ENCODE data around the gene CFAP46.

Gene CFAP46

GRCh38 chr10:132781556-132781955 is 160.8 kb downstream of the CFAP46 start:
- Histone ChIP-seq H3K14ac (ENCODE audit: low read length) (no peak overlapping the region), H2BK12ac (ENCODE audit: low read length) (no peak overlapping the region), H3K9ac (ENCODE audit: low read depth, low read length, poor library complexity) (no peak overlapping the region), H2BK15ac (ENCODE audit: low read length) (no peak overlapping the region), H3K18ac (ENCODE audit: low read length) (no peak overlapping the region), H2BK5ac (ENCODE audit: low read length) (no peak overlapping the region), H3K4me2 (ENCODE audit: insufficient read depth, low read length, poor library complexity, severe bottlenecking) (no peak overlapping the region), H3K4me3 (ENCODE audit: low read length in 2 of 2) (no peak overlapping the region), H2AFZ (ENCODE audit: low read length) (no peak overlapping the region), H3K36me3 (replicated peaks in 1 of 2; ENCODE audit: control insufficient read depth in 2 of 2, insufficient read depth in 2 of 2, low read length in 2 of 2) (peaks cover 0 to 18% of the 10 kb centered on the region in 2 donors), H4K91ac (ENCODE audit: low read depth, low read length, poor library complexity) (no peak overlapping the region), H3K27me3 (ENCODE audit: control insufficient read depth in 3 of 3, insufficient read depth in 3 of 3, low read depth in 1 of 3, low read length in 3 of 3) (peaks cover 24 to 50% (median 27%) of the 10 kb centered on the region in 3 experiments), H3K4me1 (ENCODE audit: control insufficient read depth in 2 of 2, insufficient read depth in 1 of 2, low read depth in 1 of 2, low read length in 2 of 2) (peaks cover 0 to 4% of the 10 kb centered on the region in 2 donors), H3K9me3 (replicated peaks in 1 of 2; ENCODE audit: control insufficient read depth in 2 of 2, insufficient read depth in 1 of 2, low read depth in 1 of 2, low read length in 2 of 2) (peaks cover 0 to 16% of the 10 kb centered on the region in 2 donors), H2BK120ac (ENCODE audit: low read depth, low read length) (no peak overlapping the region), H3K23ac (ENCODE audit: low read depth, low read length, poor library complexity) (no peak overlapping the region), H3K79me1 (ENCODE audit: low read depth, low read length) (no peaks in the 10 kb centered on the region), H3K27ac (replicated peaks; ENCODE audit: low read length) (no peak overlapping the region), H3K4ac (ENCODE audit: low read length) (no peak overlapping the region), H4K8ac (ENCODE audit: low read depth, low read length) (no peak overlapping the region), H2AK5ac (ENCODE audit: low read depth, low read length) (no peak overlapping the region)
- DNase-seq (ENCODE audit: low spot score) = no peak
- no CpG with 5 or more reads among the region's 20 CpGs for WGBS, 2 donors (ENCODE audit: extremely low coverage in 2 of 2, insufficient read length in 2 of 2, insufficient replicate concordance in 1 of 2)

DNA sequence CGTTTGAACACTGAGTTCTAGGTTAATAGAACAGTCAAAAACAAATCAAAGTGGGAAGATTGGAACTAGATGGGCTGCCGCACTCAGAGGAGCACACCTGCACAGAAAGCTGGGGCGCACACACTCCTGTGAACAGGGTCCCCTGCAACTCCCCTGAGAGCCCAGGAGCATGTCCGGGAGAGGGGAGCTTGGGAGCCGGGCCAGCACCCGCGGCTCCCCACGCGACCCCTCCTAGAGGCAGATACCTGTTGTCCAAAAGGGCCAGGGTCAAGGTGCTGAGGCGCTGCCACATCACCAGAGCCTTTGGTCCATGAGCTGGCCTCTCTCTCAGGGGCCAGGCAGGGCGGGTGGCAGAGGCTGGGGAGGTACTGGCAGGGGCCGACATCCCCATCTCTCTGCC is 162.0 kb downstream of the CFAP46 start:
- WGBS, 2 donors (ENCODE audit: extremely low coverage in 2 of 2, insufficient read length in 2 of 2, insufficient replicate concordance in 1 of 2) = no CpG with 5 or more reads among the region's 12 CpGs

GRCh38 chr10:132779549-132780294 is 162.6 kb downstream of the CFAP46 start:
- Histone ChIP-seq H2BK120ac (ENCODE audit: low read depth, low read length) (no peak overlapping the region), H3K4ac (ENCODE audit: low read length) (no peak overlapping the region), H2AK5ac (ENCODE audit: low read depth, low read length) (no peak overlapping the region), H2BK15ac (ENCODE audit: low read length) (no peak overlapping the region), H2BK12ac (ENCODE audit: low read length) (no peak overlapping the region), H4K91ac (ENCODE audit: low read depth, low read length, poor library complexity) (no peak overlapping the region), H3K9ac (ENCODE audit: low read depth, low read length, poor library complexity) (no peak overlapping the region), H3K4me3 (ENCODE audit: low read length in 2 of 2) (no peak overlapping the region), H3K4me1 (ENCODE audit: control insufficient read depth in 2 of 2, insufficient read depth in 1 of 2, low read depth in 1 of 2, low read length in 2 of 2) (peaks cover 0 to 4% of the 10 kb centered on the region in 2 donors), H3K79me1 (ENCODE audit: low read depth, low read length) (no peaks in the 10 kb centered on the region), H3K23ac (ENCODE audit: low read depth, low read length, poor library complexity) (no peak overlapping the region), H2BK5ac (ENCODE audit: low read length) (no peak overlapping the region), H3K36me3 (replicated peaks in 1 of 2; ENCODE audit: control insufficient read depth in 2 of 2, insufficient read depth in 2 of 2, low read length in 2 of 2) (peaks cover 0 to 18% of the 10 kb centered on the region in 2 donors), H4K8ac (ENCODE audit: low read depth, low read length) (no peak overlapping the region), H3K27me3 (ENCODE audit: control insufficient read depth in 3 of 3, insufficient read depth in 3 of 3, low read depth in 1 of 3, low read length in 3 of 3) (peaks cover 11 to 35% (median 14%) of the 10 kb centered on the region in 3 experiments), H3K9me3 (replicated peaks in 1 of 2; ENCODE audit: control insufficient read depth in 2 of 2, insufficient read depth in 1 of 2, low read depth in 1 of 2, low read length in 2 of 2) (peaks cover 0 to 16% of the 10 kb centered on the region in 2 donors), H3K27ac (replicated peaks; ENCODE audit: low read length) (no peak overlapping the region), H3K18ac (ENCODE audit: low read length) (no peak overlapping the region), H3K4me2 (ENCODE audit: insufficient read depth, low read length, poor library complexity, severe bottlenecking) (no peak overlapping the region), H3K14ac (ENCODE audit: low read length) (no peak overlapping the region), H2AFZ (ENCODE audit: low read length) (no peak overlapping the region)
- no peak for DNase-seq (ENCODE audit: low spot score)
- no CpG with 5 or more reads among the region's 41 CpGs for WGBS, 2 donors (ENCODE audit: extremely low coverage in 2 of 2, insufficient read length in 2 of 2, insufficient replicate concordance in 1 of 2)

More for the DNA sequence above, 162.0 kb downstream of the CFAP46 start:
- Histone ChIP-seq H3K23ac (ENCODE audit: low read depth, low read length, poor library complexity) (no peak overlapping the region), H3K79me1 (ENCODE audit: low read depth, low read length) (no peaks in the 10 kb centered on the region), H3K4ac (ENCODE audit: low read length) (no peak overlapping the region), H2AK5ac (ENCODE audit: low read depth, low read length) (no peak overlapping the region), H3K18ac (ENCODE audit: low read length) (no peak overlapping the region), H2AFZ (ENCODE audit: low read length) (no peak overlapping the region), H4K91ac (ENCODE audit: low read depth, low read length, poor library complexity) (no peak overlapping the region), H3K27me3 (ENCODE audit: control insufficient read depth in 3 of 3, insufficient read depth in 3 of 3, low read depth in 1 of 3, low read length in 3 of 3) (peaks cover 17 to 41% (median 20%) of the 10 kb centered on the region in 3 experiments), H3K4me2 (ENCODE audit: insufficient read depth, low read length, poor library complexity, severe bottlenecking) (no peak overlapping the region), H2BK120ac (ENCODE audit: low read depth, low read length) (no peak overlapping the region), H2BK5ac (ENCODE audit: low read length) (no peak overlapping the region), H3K36me3 (replicated peaks in 1 of 2; ENCODE audit: control insufficient read depth in 2 of 2, insufficient read depth in 2 of 2, low read length in 2 of 2) (peaks cover 0 to 18% of the 10 kb centered on the region in 2 donors), H3K9me3 (replicated peaks in 1 of 2; ENCODE audit: control insufficient read depth in 2 of 2, insufficient read depth in 1 of 2, low read depth in 1 of 2, low read length in 2 of 2) (peaks cover 0 to 16% of the 10 kb centered on the region in 2 donors), H3K14ac (ENCODE audit: low read length) (no peak overlapping the region), H3K27ac (replicated peaks; ENCODE audit: low read length) (no peak overlapping the region), H3K4me3 (ENCODE audit: low read length in 2 of 2) (no peak overlapping the region), H4K8ac (ENCODE audit: low read depth, low read length) (no peak overlapping the region), H2BK12ac (ENCODE audit: low read length) (no peak overlapping the region), H3K4me1 (ENCODE audit: control insufficient read depth in 2 of 2, insufficient read depth in 1 of 2, low read depth in 1 of 2, low read length in 2 of 2) (peaks cover 0 to 1% of the 10 kb centered on the region in 2 donors), H2BK15ac (ENCODE audit: low read length) (no peak overlapping the region), H3K9ac (ENCODE audit: low read depth, low read length, poor library complexity) (no peak overlapping the region)
- no peak for DNase-seq (ENCODE audit: low spot score)

- no peak for DNase-seq (ENCODE audit: low spot score)
- Histone ChIP-seq H2AFZ (ENCODE audit: low read length) (no peak overlapping the region), H3K18ac (ENCODE audit: low read length) (peak overlapping the region; percentile 38), H3K27ac (replicated peaks; ENCODE audit: low read length) (no peak overlapping the region), H2BK15ac (ENCODE audit: low read length) (no peak overlapping the region), H3K36me3 (replicated peaks in 1 of 2; ENCODE audit: control insufficient read depth in 2 of 2, insufficient read depth in 2 of 2, low read length in 2 of 2) (peaks cover 0 to 8% of the 10 kb centered on the region in 2 donors), H4K91ac (ENCODE audit: low read depth, low read length, poor library complexity) (no peak overlapping the region), H3K4ac (ENCODE audit: low read length) (no peak overlapping the region), H3K9me3 (replicated peaks in 1 of 2; ENCODE audit: control insufficient read depth in 2 of 2, insufficient read depth in 1 of 2, low read depth in 1 of 2, low read length in 2 of 2) (no peaks in the 10 kb centered on the region), H2BK5ac (ENCODE audit: low read length) (no peak overlapping the region), H2AK5ac (ENCODE audit: low read depth, low read length) (no peak overlapping the region), H3K9ac (ENCODE audit: low read depth, low read length, poor library complexity) (no peak overlapping the region), H3K14ac (ENCODE audit: low read length) (no peak overlapping the region), H3K4me2 (ENCODE audit: insufficient read depth, low read length, poor library complexity, severe bottlenecking) (no peak overlapping the region), H2BK12ac (ENCODE audit: low read length) (no peak overlapping the region), H3K23ac (ENCODE audit: low read depth, low read length, poor library complexity) (no peak overlapping the region), H3K27me3 (ENCODE audit: control insufficient read depth in 3 of 3, insufficient read depth in 3 of 3, low read depth in 1 of 3, low read length in 3 of 3) (peaks cover 0 to 13% (median 0%) of the 10 kb centered on the region in 3 experiments), H3K79me1 (ENCODE audit: low read depth, low read length) (no peaks in the 10 kb centered on the region), H3K4me1 (ENCODE audit: control insufficient read depth in 2 of 2, insufficient read depth in 1 of 2, low read depth in 1 of 2, low read length in 2 of 2) (peaks cover 0 to 4% of the 10 kb centered on the region in 2 donors), H2BK120ac (ENCODE audit: low read depth, low read length) (no peak overlapping the region), H4K8ac (ENCODE audit: low read depth, low read length) (no peak overlapping the region), H3K4me3 (ENCODE audit: low read length in 2 of 2) (no peak overlapping the region)
- no CpG with 5 or more reads among the region's 14 CpGs for WGBS, 2 donors (ENCODE audit: extremely low coverage in 2 of 2, insufficient read length in 2 of 2, insufficient replicate concordance in 1 of 2)
Measured at GRCh38 chr10:132777441-132777840, 164.9 kb downstream of the CFAP46 start.

All from neuronal stem cell (in vitro differentiated cells).